HG03139 (cell line): ENCODE data around the gene ZNF628.
"Not testable (repeated sequence)": the region's sequence is repeated elsewhere in the genome, so short reads cannot be mapped to it uniquely, and the experiment has no call there.

Source experiments
- ATAC-seq: cut with Tn5 transposase; IDR thresholded peaks from one replicate; pipeline ENCODE4 v1.9.1; 2021; ENCODE audit not compliant: unreplicated experiment

ZNF628 gene

DNA sequence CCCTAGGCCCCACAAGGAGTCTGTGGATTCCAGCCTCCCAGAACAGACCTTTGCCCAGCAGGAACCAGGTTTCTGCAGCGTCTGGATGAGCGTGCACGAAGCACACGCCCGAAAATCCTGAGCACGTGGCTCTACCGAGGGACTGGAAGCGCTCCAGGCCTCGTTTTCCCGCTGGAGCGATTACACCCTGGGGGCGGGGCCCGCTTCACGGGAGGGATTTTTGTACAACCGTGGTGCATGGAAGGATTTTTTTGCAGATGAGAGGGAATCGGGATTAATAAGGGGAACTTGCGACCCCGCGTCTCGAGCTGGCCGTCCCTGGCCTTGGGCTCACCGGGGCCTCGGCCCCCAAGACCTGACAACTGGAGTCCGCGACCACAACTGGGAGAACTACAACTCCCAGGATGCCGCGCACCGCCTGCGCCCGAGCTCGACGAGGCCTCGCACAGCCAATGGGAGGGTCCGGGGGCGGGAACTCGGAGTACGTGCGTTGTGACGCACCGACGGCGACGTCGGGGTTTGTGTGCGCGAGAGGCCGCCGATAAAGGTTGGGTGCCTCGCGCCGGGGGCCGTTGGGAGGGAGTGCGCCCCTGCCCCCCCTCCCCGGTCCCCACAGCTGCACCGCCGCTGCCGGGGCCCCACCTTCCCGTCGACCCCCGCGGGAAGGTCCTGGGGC lies at the start of gene ZNF628:
Gene ZNF628, plus strand, starts transcription at position 518 of the 676 bp plus-strand sequence. CDS start 3,294 bp downstream, outside the sequence.
- ATAC-seq = peak; percentile 90

DNA sequence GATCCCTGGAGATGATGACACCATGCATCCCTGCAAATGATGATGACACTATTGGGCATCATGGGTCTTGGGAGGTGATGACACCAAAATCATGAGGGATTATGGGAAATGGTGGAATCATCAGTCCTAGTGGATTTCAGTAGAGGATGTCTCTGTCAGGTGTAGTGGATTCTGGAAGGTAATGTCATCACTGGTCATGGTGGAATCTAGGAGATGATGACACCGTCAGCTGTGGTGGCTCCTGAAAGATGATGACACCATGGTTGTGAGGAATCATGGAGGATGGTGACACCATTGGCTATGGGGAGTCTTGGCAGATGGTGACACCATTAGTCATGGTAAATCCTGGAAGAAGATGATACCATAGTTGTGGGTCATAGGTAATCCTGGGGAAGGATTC lies 45.2 kb upstream of the ZNF628 start:
- no peak for ATAC-seq

DNA sequence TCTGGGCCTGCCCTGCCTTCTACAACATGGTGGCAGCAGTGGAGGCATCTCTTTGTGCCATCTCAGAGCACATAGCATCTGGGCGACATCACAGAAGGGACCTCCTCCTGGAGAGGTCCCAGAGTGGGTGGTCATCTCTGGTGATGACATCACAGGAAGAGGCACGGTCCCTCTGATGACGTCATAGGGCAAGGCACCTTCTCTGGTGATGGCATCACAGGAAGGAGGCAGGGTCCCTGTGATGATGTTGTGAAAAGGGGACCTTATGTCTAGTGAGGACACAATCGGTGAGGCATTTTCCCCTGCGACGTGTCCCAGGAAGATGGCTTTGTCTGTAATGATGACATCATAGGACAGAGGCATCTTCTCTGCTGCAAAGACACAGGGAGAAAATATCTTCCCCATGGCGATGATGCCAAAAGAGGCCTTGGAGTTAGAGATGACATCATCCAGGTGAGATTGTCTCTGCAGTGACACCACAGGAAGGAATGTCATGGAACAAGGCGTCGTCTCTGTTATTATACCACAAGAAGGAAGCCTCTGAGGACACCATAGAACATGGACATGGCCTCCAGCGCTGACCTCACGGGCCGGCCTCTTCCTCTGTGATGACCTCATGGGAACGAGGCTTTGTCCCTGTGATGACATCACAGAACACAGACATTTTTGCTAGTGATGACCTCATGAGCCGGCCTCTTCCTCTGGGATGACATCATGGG lies 44.0 kb upstream of the ZNF628 start:
- no peak for ATAC-seq

DNA sequence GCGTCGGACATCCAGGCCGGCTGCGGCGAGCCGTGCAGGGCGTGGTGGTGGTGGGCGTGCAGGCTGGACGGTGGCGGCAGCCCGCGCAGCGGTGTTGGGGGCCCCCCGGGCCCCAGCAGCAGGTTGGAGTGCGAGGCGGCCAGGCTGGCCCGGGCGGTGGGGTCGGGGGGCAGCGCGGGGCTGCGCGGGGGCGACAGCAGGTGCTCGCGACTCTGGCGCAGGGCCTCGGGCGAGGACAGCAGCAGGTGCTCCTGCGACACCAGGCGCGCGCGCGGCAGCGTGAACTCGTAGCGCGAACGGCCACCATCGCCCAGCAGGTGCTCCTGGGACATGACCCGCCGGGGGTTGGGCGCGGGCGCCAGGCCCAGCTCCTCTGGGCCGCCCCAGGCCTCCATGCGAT lies 43.1 kb upstream of the ZNF628 start:
- no peak for ATAC-seq

DNA sequence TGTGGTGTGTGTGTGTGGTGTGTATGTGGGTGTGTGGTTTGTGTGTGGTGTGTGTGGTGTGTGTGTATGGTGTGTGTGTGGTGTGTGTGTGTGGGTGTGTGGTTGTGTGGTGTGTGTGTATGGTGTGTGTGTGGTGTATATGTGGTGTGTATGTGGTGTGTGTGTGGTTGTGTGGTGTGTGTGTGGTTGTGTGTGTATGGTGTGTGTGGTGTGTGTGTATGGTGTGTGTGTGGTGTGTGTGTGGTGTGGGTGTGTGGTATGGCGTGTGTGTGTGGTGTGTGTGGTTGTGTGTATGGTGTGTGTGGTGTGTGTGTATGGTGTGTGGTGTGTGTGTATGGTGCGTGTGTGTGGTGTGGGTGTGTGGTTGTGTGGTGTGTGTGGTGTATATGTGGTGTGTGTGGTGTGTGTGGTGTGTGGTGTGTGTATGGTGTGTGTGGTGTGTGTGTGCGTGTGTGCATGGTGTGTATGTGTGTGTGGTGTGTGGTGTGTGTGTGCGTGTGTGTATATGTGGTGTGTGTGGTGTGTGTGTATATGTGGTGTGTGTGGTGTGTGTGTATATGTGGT lies 42.0 kb upstream of the ZNF628 start:
- ATAC-seq = no peak

DNA sequence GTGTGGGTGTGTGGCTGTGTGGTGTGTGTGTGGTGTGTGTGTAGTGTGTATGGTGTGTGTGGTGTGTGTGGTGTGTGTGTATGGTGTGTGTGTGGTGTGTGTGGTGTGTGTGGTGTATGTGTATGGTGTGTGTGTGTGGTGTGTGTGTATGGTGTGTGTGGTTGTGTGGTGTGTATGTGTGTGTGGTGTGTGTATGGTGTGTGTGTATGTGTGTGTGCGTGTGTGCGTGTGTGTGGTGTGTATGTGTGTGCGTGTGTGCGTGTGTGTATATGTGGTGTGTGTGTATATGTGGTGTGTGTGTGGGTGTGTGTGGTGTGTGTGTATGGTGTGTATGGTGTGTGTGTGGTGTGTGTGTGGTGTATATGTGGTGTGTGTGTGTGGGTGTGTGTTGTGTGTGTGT lies 41.4 kb upstream of the ZNF628 start:
- no peak for ATAC-seq

DNA sequence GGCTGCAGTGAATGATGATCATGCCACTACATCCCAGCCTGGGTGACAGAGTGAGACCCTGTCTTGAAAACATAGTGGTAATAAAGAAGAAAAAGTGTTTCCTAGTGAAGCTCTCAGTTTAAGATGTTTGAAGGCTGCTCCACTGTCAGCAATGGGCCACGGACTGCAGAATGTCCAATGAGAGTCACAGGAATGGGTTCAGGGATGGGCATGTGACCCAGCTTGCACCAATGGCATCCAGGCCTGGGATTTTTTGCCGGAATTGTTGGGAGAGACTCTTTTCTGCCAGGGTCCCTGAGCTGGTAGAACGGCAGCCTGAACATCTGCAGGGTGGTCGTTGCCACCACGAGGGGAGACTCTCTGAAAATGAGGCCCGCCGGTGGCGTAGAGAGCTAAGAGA lies 39.6 kb upstream of the ZNF628 start:
- no peak for ATAC-seq

DNA sequence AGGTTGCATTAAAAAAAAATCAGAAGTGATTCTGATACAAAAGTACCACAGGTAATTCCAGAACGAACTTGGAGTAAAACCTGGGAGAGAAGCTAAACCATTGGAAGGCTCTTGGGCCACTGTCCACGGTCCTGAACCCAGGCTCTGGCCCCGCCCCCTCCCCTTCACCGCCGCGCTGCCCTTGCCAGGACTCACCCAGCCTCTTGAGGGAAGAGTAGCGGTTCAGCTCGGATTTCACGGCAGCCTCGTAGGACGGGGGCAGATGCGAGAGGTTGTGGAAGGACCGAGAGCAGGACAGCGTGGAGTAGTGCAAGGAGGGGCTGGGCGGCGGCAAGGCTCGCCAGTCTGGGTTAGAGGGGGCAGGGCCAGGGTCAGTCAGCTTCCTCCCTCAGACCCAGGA lies 39.0 kb upstream of the ZNF628 start:
- ATAC-seq = no peak

DNA sequence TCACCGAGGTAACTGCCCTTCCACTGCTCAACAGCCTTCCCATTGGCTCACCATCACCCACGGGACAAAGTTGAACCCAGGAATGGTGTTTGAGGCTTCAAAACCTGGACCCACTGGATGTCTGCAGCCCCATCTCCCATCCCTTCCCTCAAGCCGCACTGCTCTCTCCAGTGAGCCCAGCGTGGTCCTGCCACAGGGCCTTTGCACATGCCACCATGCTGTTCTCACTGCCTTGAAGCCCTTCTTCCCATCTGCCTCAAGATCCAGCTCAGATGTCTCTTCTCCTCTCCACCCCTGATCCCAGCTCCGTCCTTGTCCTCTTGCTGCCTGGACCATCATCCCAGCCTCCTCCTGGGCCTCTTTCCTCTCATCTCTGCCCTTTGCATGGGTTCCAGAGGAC lies 37.4 kb upstream of the ZNF628 start:
- ATAC-seq = no peak

DNA sequence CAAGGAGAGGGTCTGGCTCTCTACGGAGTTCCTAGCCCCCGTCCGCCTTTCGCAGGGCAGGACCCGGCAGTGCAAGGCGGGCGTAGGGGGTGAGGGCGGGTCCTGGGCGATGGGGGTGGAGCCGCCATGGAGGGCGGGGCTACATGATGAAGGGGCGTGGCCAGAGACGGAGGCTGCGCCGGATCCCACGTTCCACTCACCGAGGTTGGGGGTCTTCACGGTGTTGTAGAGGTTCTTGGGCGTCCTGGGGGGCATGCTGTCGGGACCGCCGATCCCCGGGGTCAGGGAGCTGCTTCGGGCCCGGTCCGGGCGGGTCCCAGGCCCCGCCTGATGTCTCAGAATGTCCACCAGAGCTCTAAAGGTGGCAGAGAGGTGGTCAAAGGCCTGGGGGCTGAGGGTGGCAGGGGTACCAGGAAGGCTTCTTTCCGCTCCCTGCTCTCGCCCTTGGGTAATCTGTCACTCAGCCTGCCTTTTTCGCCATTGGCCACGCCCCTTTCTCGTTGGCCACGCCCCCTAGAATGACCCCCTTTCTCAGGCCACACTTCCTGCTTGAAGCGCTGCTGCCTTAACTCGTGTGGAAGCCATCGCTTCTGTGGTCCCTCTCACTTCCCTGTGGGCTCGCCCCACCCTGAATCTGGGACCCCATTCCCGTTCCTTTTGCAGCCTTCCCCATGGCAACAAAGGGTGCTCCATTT lies 35.9 kb upstream of the ZNF628 start:
- ATAC-seq = no peak

DNA sequence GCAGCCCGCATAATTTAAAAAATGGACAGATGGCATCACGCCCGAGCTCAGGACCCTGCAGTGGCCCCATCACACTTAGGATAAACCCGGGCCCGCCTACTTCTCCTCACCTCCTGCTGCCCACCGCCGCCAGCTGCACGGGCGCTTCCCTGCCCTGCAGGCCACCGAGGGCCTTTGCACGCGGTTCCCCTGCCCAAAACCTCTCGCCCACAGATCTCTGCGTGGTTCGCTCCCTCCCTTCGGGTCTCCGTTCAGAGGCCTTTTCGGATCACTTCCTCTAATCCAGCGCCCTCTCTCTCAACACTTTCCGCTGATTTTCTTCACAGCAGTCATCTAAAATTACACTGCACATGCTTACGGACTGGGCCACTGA lies 35.1 kb upstream of the ZNF628 start:
- ATAC-seq = no peak

DNA sequence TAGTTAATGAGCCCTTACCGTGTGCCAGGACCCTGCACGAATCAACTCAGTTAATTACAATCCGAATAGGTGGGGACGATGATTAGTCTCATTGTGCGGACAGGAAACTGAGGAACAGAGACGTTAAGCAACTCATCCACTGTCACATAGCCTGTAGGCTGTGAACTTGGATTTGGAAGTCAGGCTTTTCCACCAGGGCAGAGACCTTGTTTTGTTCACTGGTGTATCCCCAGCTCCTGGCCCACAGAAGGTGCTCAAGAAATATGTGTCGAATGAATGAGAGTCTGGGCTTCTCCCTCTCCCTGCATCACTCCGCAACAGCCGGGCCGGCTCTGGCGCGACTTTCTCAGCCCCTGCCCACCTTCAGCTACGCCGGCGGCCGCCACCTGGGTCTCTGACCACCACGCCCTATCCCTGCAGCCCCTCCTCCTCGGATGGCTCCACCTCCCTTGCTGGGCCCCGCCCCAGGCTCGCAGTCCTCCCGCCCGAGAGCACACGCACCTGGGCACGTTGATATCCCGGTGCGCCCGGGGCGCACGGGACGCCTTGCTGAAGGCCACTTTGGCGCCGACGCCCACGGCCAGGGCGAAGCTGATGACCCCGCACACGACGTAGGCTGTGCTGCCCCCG lies 34.6 kb upstream of the ZNF628 start:
- no peak for ATAC-seq

DNA sequence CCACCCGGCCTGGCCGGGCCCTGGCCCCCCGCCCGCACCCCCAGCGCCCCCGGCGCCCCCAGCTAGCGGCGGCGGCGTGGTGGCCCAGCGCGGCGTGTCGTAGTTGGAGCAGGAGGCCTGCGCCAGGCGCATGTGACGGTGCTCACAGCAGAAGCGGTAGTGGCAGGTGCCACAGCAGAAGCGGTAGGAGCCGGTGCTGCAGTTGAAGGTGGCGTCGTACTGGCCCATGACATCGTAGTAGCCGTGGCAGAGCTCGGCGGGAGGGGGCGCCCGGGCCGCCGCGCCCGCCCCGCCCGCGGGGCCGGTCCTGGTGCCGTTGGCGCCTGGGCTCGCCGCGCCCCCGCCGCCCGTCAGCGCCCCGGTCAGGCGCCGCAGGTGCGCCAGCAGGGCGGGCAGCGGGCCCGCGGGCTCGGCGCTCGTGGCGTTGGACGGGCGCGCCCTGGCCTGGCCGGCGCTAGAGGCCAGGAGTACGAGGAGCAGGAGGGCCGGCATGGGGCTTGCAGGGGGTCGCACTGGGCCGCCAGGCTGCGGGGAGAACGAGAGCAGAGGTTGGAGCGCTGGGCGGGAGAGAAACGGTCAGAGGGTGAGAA lies 34.0 kb upstream of the ZNF628 start:
- no peak for ATAC-seq

DNA sequence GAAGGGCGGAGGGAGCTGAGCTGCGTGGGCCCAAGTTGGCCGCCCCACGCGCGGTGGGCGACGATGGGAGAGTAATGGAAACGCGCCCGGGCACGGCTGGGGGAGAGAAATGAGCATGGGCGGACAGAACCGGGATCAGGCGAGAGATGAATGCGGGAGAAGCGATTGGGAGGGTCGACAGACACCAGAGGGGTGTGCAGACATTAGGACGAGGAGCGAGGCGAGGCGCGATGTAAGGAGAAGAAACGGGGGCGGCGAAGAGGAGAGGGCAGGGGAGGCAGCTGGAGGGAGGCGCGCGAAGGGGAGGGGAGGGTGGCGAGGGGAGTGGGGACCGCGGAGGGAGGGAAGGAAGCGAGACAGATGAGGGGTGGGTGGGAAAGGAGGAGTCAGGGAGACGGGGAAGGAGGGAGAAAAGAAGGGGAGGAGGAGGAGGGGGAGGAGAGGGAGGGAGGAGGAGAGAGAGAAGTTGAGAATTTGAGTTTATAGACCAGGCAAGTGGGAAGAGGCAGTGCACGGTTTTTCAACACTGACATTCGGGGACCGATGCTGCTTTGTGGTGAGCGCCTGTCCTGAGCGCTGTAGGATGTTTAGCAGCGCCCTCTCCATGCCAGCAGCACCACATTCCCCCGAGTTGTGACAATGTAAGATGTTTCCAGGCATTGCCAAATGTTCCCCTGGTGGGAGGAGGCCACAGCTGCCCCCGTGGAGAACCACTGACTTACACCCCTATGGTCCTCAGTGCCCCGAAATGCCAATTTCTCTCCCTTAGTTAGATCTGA lies 33.2 kb upstream of the ZNF628 start, which contains the start of gene SHISA7:
Gene SHISA7, minus strand, starts transcription at position 256 of the 779 bp plus-strand sequence. CDS start 437 bp downstream, outside the sequence.
- no peak for ATAC-seq

DNA sequence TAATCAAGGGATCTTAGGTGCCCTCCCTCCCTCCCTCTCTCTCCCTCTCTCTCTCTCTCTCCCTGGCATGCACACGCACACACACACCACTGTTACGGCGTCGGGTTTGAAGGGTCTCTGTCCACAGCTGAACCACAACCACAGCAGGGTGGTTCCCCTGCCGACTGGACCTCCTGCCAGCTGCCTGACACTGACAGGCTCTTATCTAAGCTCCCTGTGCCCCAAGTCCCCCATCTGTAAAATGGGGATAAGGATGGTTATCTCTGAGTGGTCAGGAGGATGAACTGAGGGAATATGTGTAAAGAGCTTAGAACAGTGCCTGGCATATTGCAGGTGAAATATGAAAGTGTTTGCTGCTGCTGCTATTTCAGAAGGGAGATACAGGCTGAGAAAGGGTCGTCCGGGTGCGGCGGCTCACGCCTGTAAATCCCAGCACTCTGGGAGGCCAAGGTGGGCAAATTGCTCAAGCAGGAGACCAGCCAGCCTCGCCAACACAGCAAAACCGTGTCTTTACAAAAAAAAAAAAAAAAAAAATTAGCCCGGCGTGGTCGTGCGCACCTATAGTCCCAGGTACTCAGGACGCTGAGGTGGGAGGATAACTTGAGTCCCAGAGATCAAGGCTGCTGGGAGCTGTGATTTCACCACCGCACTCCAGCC lies 32.5 kb upstream of the ZNF628 start:
- ATAC-seq = no peak

DNA sequence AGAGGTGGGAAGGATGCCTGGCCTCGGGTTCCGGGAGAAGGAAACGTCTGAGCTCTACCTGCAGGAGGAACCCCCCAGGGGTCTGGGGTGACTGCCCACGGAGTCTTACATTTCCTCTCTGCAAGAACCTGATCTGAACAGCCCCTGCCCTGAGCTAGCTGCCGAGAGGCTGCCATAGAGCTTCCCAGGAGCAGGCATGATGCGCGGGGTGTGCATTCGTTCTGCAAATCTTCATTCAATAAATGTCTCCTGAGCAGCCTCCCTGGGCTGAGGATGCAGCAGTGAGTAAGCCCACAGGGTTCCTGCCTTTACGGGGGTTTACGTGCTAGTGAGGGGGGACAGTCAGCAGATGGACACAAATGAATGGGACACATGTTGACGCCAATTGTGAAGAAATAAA lies 31.8 kb upstream of the ZNF628 start:
- ATAC-seq = no peak

DNA sequence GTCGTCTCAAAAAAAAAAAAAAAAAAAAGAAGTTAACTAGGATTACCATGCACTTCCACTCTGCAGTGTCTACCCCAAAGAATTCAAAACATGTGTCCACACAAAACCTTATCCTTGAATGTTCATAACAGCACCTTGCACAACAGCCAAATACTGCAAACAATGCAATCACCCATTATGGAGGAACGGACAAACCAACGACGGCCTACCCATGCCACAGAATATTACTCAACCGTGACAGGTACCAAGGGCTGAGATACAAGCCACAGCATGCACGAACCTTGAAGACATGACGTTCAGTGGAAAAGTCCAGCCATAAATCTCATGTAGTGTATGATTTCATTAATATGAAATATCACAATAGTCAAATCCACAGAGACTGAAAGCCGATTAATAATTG lies 30.4 kb upstream of the ZNF628 start:
- no peak for ATAC-seq

DNA sequence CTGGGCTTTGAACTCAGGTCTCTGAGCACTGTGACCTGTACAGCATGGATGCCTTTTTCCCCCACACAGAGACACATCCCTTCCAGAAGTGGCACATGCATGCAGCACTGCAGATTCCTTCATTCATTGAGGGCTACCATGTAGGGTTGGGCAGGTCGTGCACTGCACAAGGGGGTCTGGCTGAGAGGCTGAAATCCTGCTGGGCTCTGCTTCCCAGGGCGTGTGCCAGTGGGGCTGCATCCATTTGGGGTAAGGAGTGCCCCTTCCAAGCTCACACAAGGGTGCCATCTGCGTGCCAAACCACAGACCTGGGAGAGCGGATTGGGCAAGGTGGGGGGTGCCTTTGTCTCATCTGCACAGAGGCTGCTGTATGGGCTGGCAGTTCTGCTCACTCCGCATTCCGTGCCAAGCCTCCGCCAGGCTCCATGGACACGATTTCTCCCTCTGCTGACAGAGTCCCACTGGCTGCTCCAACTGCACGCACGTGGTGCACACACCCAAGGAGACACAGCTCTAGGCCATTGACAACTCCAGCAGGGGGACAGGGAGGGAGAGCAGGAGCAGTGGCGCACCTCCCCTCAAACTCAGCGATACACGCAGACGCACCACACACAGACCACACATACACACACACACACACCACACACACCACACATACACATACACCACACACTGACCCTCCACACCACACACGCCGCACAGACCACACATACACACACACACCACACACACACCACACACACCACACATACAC lies 28.8 kb upstream of the ZNF628 start:
- no peak for ATAC-seq

DNA sequence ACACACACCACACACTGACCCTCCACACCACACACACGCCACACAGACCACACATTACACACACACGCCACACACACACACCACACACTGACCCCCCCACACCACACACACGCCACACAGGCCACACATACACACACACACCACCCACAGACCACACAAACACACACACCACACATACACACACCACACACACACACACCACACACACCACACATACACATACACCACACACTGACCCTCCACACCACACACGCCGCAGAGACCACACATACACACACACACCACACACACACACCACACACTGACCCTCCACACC lies 28.3 kb upstream of the ZNF628 start:
- ATAC-seq = not testable (repeated sequence)
